Lower leg skin (tissue), 4 donors: ENCODE measurements around the gene AURKA. TPM values are rescaled to one million over a fixed set of nuclear protein-coding genes. Genes with fewer than 3 reads are reported as not detected.
"Not testable (repeated sequence)": the region's sequence is repeated elsewhere in the genome, so short reads cannot be mapped to it uniquely, and the experiment has no call there.

ENCODE experiments used
- DNase-seq, 2 donors: peaks; one replicate each; pipeline ENCODE4 v3.0.0-alpha.2; 2019; ENCODE audit warnings: low spot score in 2 of 2
- H3K4me3 ChIP-seq: fragments of 200-600 bp; sonication (generic); 2 replicates; pipeline ENCODE4 v1.5.1; 2017; ENCODE audit warnings: mild to moderate bottlenecking, low read depth; ENCODE audit not compliant: poor library complexity, severe bottlenecking
- CTCF ChIP-seq, 3 donors: fragments of 450-650 bp; IDR thresholded peaks; one replicate each; pipeline ENCODE4 v1.5.1; 2016; ENCODE audit warnings: antibody characterized with exemption in 3 of 3, mild to moderate bottlenecking in 3 of 3, moderate library complexity in 2 of 3
- POLR2A ChIP-seq, 2 donors: fragments of 450-650 bp; IDR thresholded peaks; one replicate each; pipeline ENCODE4 v1.6.1; 2016 to 2017; ENCODE audit warnings: antibody characterized with exemption in 2 of 2, mild to moderate bottlenecking in 1 of 2, moderate library complexity in 1 of 2
- WGBS, 2 donors: methylation state at CpG; one replicate each; pipeline ENCODE4 v1.1.5; 2018; 5-methylcytosine and 5-hydroxymethylcytosine counted together
- intact Hi-C: fragments of 100-400 bp; cut with DNase I; formaldehyde crosslinking; loops from one replicate; pipeline ENCODE4 v1.15.0; 2023; ENCODE audit warnings: low total_unique reads
- total RNA-seq, 4 donors: library from RNA; depleted of rRNA; stranded (reverse); fragments of >200 nt; gene quantifications; one replicate each; pipeline ENCODE4 v1.1.0, GENCODE V29; 2016

Gene AURKA
- total RNA-seq, 4 donors from 2014 or later, result 3.9 to 8.7 (median 5.9) TPM

- TF ChIP-seq POLR2A (IDR thresholded peaks at IDR 0.05), result no peak
- no peak for TF ChIP-seq CTCF (IDR thresholded peaks at IDR 0.05)
- WGBS, 2 donors, result 87 to 100% methylated on average over 3 of the region's 3 CpGs
- no peak overlapping the region for H3K4me3 ChIP-seq
- intact Hi-C loops, result no loop called here
- DNase-seq, result no peak
These were observed 20.9 kb upstream of the AURKA start for GRCh38 chr20:56412949-56413348.

GRCh38 chr20:56412473-56412790 lies 20.4 kb upstream of the AURKA start:
- no peak for DNase-seq
- no peak for TF ChIP-seq CTCF (IDR thresholded peaks at IDR 0.05)
- no peak for TF ChIP-seq POLR2A (IDR thresholded peaks at IDR 0.05)
- intact Hi-C loops, result no loop called here
- H3K4me3 ChIP-seq, result no peak overlapping the region
- 87 to 92% methylated on average over 7 of the region's 7 CpGs for whole genome bisulfite sequencing, 2 donors

- intact Hi-C loops, result no loop called here
- peak in 1 of 2 donors; percentile 77 for DNase-seq
- H3K4me3 ChIP-seq, result no peak within 1 kb of the TSS
- TF ChIP-seq POLR2A (IDR thresholded peaks at IDR 0.05) (no peak), CTCF (IDR thresholded peaks at IDR 0.05) (no peak)
- 48% methylated on average over 10 of the region's 10 CpGs for WGBS, 2 donors
These were observed 19.9 kb upstream of the AURKA start, which contains the start of gene CASS4 for GRCh38 chr20:56411759-56412472. TSS of gene CASS4 (plus strand) at chr20:56412260. CDS start at chr20:56412459, 199 bp downstream.

GRCh38 chr20:56411287-56411686 lies 19.3 kb upstream of the AURKA start:
- DNase-seq, H3K4me3 ChIP-seq, intact Hi-C loops: not testable (repeated sequence)
- WGBS, 2 donors, result 96 to 98% methylated on average over 7 of the region's 7 CpGs

GRCh38 chr20:56409956-56410355 lies 17.9 kb upstream of the AURKA start:
- intact Hi-C loops, result no loop called here
- H3K4me3 ChIP-seq, result no peak overlapping the region
- 69 to 84% methylated on average over 1 of the region's 1 CpG for WGBS, 2 donors
- DNase-seq, result no peak
- TF ChIP-seq POLR2A (IDR thresholded peaks at IDR 0.05) (no peak), CTCF (IDR thresholded peaks at IDR 0.05) (no peak)

- TF ChIP-seq CTCF (IDR thresholded peaks at IDR 0.05) (no peak), POLR2A (IDR thresholded peaks at IDR 0.05) (no peak)
- intact Hi-C loops, result no loop called here
- no peak overlapping the region for H3K4me3 ChIP-seq
- 89% methylated on average over 5 of the region's 5 CpGs for WGBS, 2 donors
- DNase-seq, result no peak
These were observed 17.5 kb upstream of the AURKA start for GRCh38 chr20:56409521-56409920.
